K562 (cell line): ENCODE data around the gene PITPNM1. TPM values are rescaled to one million over a fixed set of nuclear protein-coding genes. Genes with fewer than 3 reads are reported as not detected.

Experiments
- ATAC-seq: fragments of 200-7000 bp; cut with Tn5 transposase; 3 replicates; pipeline ENCODE4 v1.9.1; 2020; ENCODE audit warnings: moderate library complexity
- BruUV-seq: library from RNA; stranded (reverse); fragments of 400-500 nt; replicated peaks from 2 replicates; lab custom pipeline; 2021; lab: Mats Ljungman, UMichigan
- CTCF ChIA-PET: fragments of 300-600 bp; formaldehyde crosslinking; extraction: SDS; loops from one replicate; lab custom pipeline; 2021; ENCODE audit warnings: low intra/inter-chr PET ratio; lab: Yijun Ruan, JAX
- POLR2A ChIA-PET: fragments of 300-600, 350-650 bp; sonication (Branson Sonifier 250); formaldehyde crosslinking; extraction: SDS; loops from one replicate; lab custom pipeline; 2021; ENCODE audit warnings: antibody characterized with exemption, inconsistent platforms; lab: Yijun Ruan, JAX
- DNase-seq, 4 experiments: peaks; one replicate each; pipeline versions ENCODE4 v3.0.0 to v3.0.0-alpha.2; 2011 to 2018; ENCODE audit warnings: low spot score in 3 of 4, mixed read lengths in 3 of 4; ENCODE audit errors: extremely low read depth in 1 of 4
- FAIRE-seq: peaks from 2 replicates; lab custom pipeline; 2011; peaks lifted over from hg19 to GRCh38; lab: Jason Lieb, UNC
- H2AFZ ChIP-seq: 2 replicates; pipeline ENCODE4 v1.6.0; 2011; ENCODE audit warnings: low read depth, low read length, control low read depth, inconsistent platforms
- H3K27ac ChIP-seq: fragments of 200-600 bp; 3 replicates; pipeline ENCODE4 v1.8.0; 2011; ENCODE audit warnings: low read depth, mild to moderate bottlenecking, control low read depth, inconsistent platforms, low read length, moderate library complexity, mixed read lengths; ENCODE audit errors: extremely low read depth
- H3K27me3 ChIP-seq, 2 experiments: fragments of 300-600 bp in 1 of 2; 2 replicates in 1 of 2; 3 replicates in 1 of 2; pipeline versions ENCODE4 v1.6.0 to v1.8.0; 2011; ENCODE audit warnings: inconsistent platforms in 2 of 2, low read length in 2 of 2, mild to moderate bottlenecking in 1 of 2, mixed read lengths in 1 of 2, moderate library complexity in 1 of 2; ENCODE audit not compliant: control insufficient read depth in 2 of 2, insufficient read depth in 2 of 2
- H3K36me3 ChIP-seq: fragments of 300-600 bp; 3 replicates; pipeline ENCODE4 v1.8.0; 2011; ENCODE audit warnings: mild to moderate bottlenecking, low read length, inconsistent platforms; ENCODE audit not compliant: control insufficient read depth, insufficient read depth
- H3K4me1 ChIP-seq, 2 experiments: fragments of 200-600 bp in 1 of 2; replicated peaks in 1 of 2; 2 replicates in 1 of 2; 3 replicates in 1 of 2; pipeline versions ENCODE4 v1.5.1 to v1.8.0; 2011; ENCODE audit warnings: inconsistent platforms in 2 of 2, low read length in 2 of 2, mild to moderate bottlenecking in 1 of 2, mixed read lengths in 1 of 2, moderate library complexity in 1 of 2; ENCODE audit not compliant: control insufficient read depth in 2 of 2, insufficient read depth in 2 of 2
- H3K4me2 ChIP-seq: 2 replicates; pipeline ENCODE4 v1.6.1; 2011; ENCODE audit warnings: low read length, control low read depth, inconsistent platforms, mixed read lengths; ENCODE audit not compliant: insufficient read depth
- H3K4me3 ChIP-seq: fragments of 200-600 bp; sonication (generic), shearing (Covaris generic); 2 replicates; pipeline ENCODE4 v1.5.1; 2016; ENCODE audit warnings: control low read depth, inconsistent platforms
- H3K79me2 ChIP-seq: fragments of 200-600 bp; 3 replicates; pipeline ENCODE4 v1.8.0; 2011; ENCODE audit warnings: low read length, inconsistent platforms; ENCODE audit not compliant: control insufficient read depth, insufficient read depth
- H3K9ac ChIP-seq, 2 experiments: 2 replicates each; pipeline versions ENCODE4 v1.6.0 to v1.6.1; 2011; ENCODE audit warnings: low read depth in 2 of 2, low read length in 2 of 2, control low read depth in 1 of 2, inconsistent platforms in 1 of 2, mild to moderate bottlenecking in 1 of 2, mixed read lengths in 1 of 2; ENCODE audit not compliant: insufficient read depth in 1 of 2
- H3K9me1 ChIP-seq: one replicate; pipeline ENCODE4 v1.6.0; 2011; ENCODE audit warnings: inconsistent platforms, mild to moderate bottlenecking, low read length, moderate library complexity; ENCODE audit not compliant: control insufficient read depth, insufficient read depth
- H3K9me3 ChIP-seq: replicated peaks from 2 replicates; pipeline ENCODE4 v1.5.1; 2011; ENCODE audit warnings: low read depth, low read length, inconsistent platforms; ENCODE audit not compliant: control insufficient read depth, insufficient read depth
- H4K20me1 ChIP-seq: replicated peaks from 2 replicates; pipeline ENCODE4 v1.6.1; 2011; ENCODE audit warnings: low read length, inconsistent platforms, mixed read lengths; ENCODE audit not compliant: control insufficient read depth, insufficient read depth
- ASH1L ChIP-seq: fragments of 450-650 bp; IDR thresholded peaks from 2 replicates; pipeline ENCODE4 v1.6.1; 2018; ENCODE audit warnings: borderline replicate concordance, mild to moderate bottlenecking, low read depth; ENCODE audit not compliant: partially characterized antibody
- CBFB ChIP-seq: sonication (generic); formaldehyde crosslinking; IDR thresholded peaks from 2 replicates; pipeline ENCODE4 v1.4.0; 2020; ENCODE audit warnings: mild to moderate bottlenecking, missing genetic modification reagents
- FOXJ2 ChIP-seq: fragments of 200-800 bp; sonication (Bioruptor generic); IDR thresholded peaks from 2 replicates; pipeline ENCODE4 v1.6.1; 2016; ENCODE audit warnings: missing genetic modification characterization, missing compliant biosample characterization
- FOXP1 ChIP-seq: sonication (generic); formaldehyde crosslinking; IDR thresholded peaks from 2 replicates; pipeline ENCODE4 v1.8.0; 2022; ENCODE audit warnings: mild to moderate bottlenecking, missing genetic modification reagents
- HDAC3 ChIP-seq: fragments of 450-650 bp; IDR thresholded peaks from 2 replicates; pipeline ENCODE4 v1.6.1; 2018; ENCODE audit warnings: borderline replicate concordance, mild to moderate bottlenecking, moderate library complexity; ENCODE audit not compliant: partially characterized antibody
- HNRNPL ChIP-seq: fragments of 200-400 bp; formaldehyde crosslinking; IDR thresholded peaks from 2 replicates; pipeline ENCODE4 v1.6.1; 2017; ENCODE audit warnings: low read depth, mild to moderate bottlenecking, low read length
- MCM3 ChIP-seq: fragments of 450-650 bp; IDR thresholded peaks from 2 replicates; pipeline ENCODE4 v1.6.1; 2016
- MTA2 ChIP-seq: fragments of 450-650 bp; IDR thresholded peaks from 2 replicates; pipeline ENCODE4 v1.6.1; 2016; ENCODE audit warnings: low read depth
- NCOR1 ChIP-seq: fragments of 450-650 bp; IDR thresholded peaks from 2 replicates; pipeline ENCODE4 v1.6.1; 2016; ENCODE audit warnings: mild to moderate bottlenecking, moderate library complexity
- NELFE ChIP-seq: IDR thresholded peaks from 2 replicates; pipeline ENCODE4 v1.6.1; 2011; ENCODE audit warnings: mild to moderate bottlenecking; ENCODE audit not compliant: insufficient read depth, insufficient read length
- RBM17 ChIP-seq: fragments of 200-400 bp; formaldehyde crosslinking; IDR thresholded peaks from 2 replicates; pipeline ENCODE4 v1.6.1; 2017; ENCODE audit warnings: low read depth, mild to moderate bottlenecking, low read length, borderline replicate concordance
- SAFB ChIP-seq: fragments of 200-400 bp; formaldehyde crosslinking; IDR thresholded peaks from 2 replicates; pipeline ENCODE4 v1.6.1; 2017; ENCODE audit warnings: low read depth, low read length, borderline replicate concordance
- SOX6 ChIP-seq: fragments of 450-650 bp; IDR thresholded peaks from 2 replicates; pipeline ENCODE4 v1.6.1; 2014; ENCODE audit warnings: mild to moderate bottlenecking
- TAF15 ChIP-seq: fragments of 200-400 bp; formaldehyde crosslinking; IDR thresholded peaks from 2 replicates; pipeline ENCODE4 v1.6.1; 2017; ENCODE audit warnings: mild to moderate bottlenecking, low read depth, low read length, moderate library complexity
- TARDBP ChIP-seq: fragments of 450-650 bp; IDR thresholded peaks from 2 replicates; pipeline ENCODE4 v1.6.1; 2016
- TFE3 ChIP-seq: fragments of 450-650 bp; formaldehyde crosslinking; IDR thresholded peaks from 2 replicates; pipeline ENCODE4 v1.4.0; 2020; ENCODE audit warnings: mild to moderate bottlenecking, mixed read lengths
- ZKSCAN3 ChIP-seq: fragments of 250-450 bp; sonication (Bioruptor Pico); IDR thresholded peaks from 2 replicates; pipeline ENCODE4 v1.4.0; 2020
- ZNF436 ChIP-seq: fragments of 250-450, 450-650 bp; sonication (Bioruptor Pico); formaldehyde crosslinking; IDR thresholded peaks from 2 replicates; pipeline ENCODE4 v1.7.0; 2020; ENCODE audit warnings: mild to moderate bottlenecking
- ZNF778 ChIP-seq: fragments of 450-650 bp; formaldehyde crosslinking; IDR thresholded peaks from 2 replicates; pipeline ENCODE4 v1.4.0; 2020; ENCODE audit warnings: mild to moderate bottlenecking, moderate library complexity
- WGBS: fragments of 100-300 bp; shearing (Covaris generic); methylation state at CpG from one replicate; pipeline ENCODE4 v1.1.6; 2016; ENCODE audit warnings: low coverage, mixed read lengths; ENCODE audit not compliant: insufficient coverage; ENCODE audit errors: missing lambda C conversion rate; 5-methylcytosine and 5-hydroxymethylcytosine counted together
- in situ Hi-C: fragments of 300-500 bp; cut with MboI; formaldehyde crosslinking; loops from 4 replicates; pipeline ENCODE4 v1.15.0; 2018; ENCODE audit warnings: inconsistent platforms, mixed read lengths
- intact Hi-C: fragments of 100-400 bp; cut with micrococcal nuclease; formaldehyde crosslinking; loops from 2 replicates; pipeline ENCODE4 v1.14.2; 2022
- polyA plus RNA-seq, 8 experiments: library from polyadenylated mRNA; depleted of rRNA in 4 of 8; stranded (reverse) in 5 of 8; unstranded in 3 of 8; fragments of >200 nt; fragmentation: Nextera tagmentation in 2 of 8; fragmentation: Illumina TruSeq in 1 of 8; extraction: Ambion mirVana in 2 of 8; extraction: Trizol in 1 of 8; gene quantifications; 2 replicates each; pipeline versions ENCODE4 v1.2.1 to v1.2.3, GENCODE V29; 2011 to 2014; ENCODE audit warnings: inconsistent platforms in 1 of 8, missing spikeins in 1 of 8
- total RNA-seq, 7 experiments: library from RNA; depleted of rRNA in 6 of 7; stranded (reverse); fragments of >200 nt in 6 of 7; fragmentation: Illumina TruSeq in 2 of 7; extraction: Trizol in 2 of 7; gene quantifications; 2 replicates each; pipeline versions ENCODE4 v1.2.1 to v1.2.3, GENCODE V29; 2011 to 2021; ENCODE audit warnings: low replicate concordance in 1 of 7
- TF ChIP-seq, protein P1 (sequence below): fragments of 250-450 bp; sonication (Bioruptor Pico); IDR thresholded peaks from 2 replicates; pipeline ENCODE4 v1.5.0; 2021; ENCODE audit warnings: mild to moderate bottlenecking, moderate library complexity

The PITPNM1 gene
- total and polyA plus RNA-seq, 9 of the 15 experiments (the other 6 are each of a cell fraction or from before 2014, with no cell fraction given), result 0.11 to 53.7 (median 16.0) TPM

DNA sequence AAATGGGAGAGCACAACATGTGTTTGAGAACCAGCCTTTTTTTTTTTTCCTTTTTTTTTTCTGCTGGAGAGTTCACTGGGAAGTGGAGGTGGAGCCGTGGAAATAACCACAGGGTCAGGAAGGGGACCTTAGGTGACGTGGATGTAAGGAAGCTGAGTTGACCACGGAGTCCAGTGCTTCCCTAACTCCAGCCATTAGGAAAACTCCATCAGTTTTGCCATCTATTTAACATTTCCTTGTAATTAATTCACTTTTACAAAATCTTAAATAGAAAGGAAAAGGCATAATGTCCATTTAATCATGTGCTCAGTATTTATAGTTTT is 4.8 kb upstream of the PITPNM1 start:
- ATAC-seq (no peak), DNase-seq (no peak), FAIRE-seq (no peak)
- in situ Hi-C loops (no loop called here), intact Hi-C loops (no loop called here)
- Histone ChIP-seq H3K4me1 (peaks cover 25 to 40% of the 10 kb centered on the region in 2 experiments), H3K9me3 (no peaks in the 10 kb centered on the region), H2AFZ (0 out of 2 replicates have a peak overlapping the region, but pooled peaks have one; percentile 25), H4K20me1 (no peaks in the 10 kb centered on the region), H3K4me3 (no peak overlapping the region), H3K27me3 (peaks cover 0 to 5% of the 10 kb centered on the region in 2 experiments; a peak in 1 of 5 replicates), H3K9ac (no peak overlapping the region), H3K9me1 (no peaks in the 10 kb centered on the region), H3K79me2 (peaks cover 20% of the 10 kb centered on the region), H3K4me2 (no peak overlapping the region), H3K27ac (no peak overlapping the region), H3K36me3 (peaks cover 10% of the 10 kb centered on the region; the same call in 2 of the 3 replicates)
- BruUV-seq, result no TSS peak
- TF ChIP-seq NCOR1 (no peak), TAF15 (no peak), MCM3 (no peak), ZNF778 (no peak), ZKSCAN3 (CRISPR knock-in tag) (no peak), MTA2 (no peak), NELFE (no peak), TFE3 (CRISPR knock-in tag) (no peak), HNRNPL (no peak), FOXP1 (CRISPR knock-in tag) (no peak), ZNF436 (CRISPR knock-in tag) (no peak), SOX6 (no peak), RBM17 (no peak), ASH1L (no peak), FOXJ2 (tag) (no peak), SAFB (no peak), CBFB (CRISPR knock-in tag) (no peak), TARDBP (no peak), HDAC3 (no peak)
- TF ChIP-seq, protein P1, sequence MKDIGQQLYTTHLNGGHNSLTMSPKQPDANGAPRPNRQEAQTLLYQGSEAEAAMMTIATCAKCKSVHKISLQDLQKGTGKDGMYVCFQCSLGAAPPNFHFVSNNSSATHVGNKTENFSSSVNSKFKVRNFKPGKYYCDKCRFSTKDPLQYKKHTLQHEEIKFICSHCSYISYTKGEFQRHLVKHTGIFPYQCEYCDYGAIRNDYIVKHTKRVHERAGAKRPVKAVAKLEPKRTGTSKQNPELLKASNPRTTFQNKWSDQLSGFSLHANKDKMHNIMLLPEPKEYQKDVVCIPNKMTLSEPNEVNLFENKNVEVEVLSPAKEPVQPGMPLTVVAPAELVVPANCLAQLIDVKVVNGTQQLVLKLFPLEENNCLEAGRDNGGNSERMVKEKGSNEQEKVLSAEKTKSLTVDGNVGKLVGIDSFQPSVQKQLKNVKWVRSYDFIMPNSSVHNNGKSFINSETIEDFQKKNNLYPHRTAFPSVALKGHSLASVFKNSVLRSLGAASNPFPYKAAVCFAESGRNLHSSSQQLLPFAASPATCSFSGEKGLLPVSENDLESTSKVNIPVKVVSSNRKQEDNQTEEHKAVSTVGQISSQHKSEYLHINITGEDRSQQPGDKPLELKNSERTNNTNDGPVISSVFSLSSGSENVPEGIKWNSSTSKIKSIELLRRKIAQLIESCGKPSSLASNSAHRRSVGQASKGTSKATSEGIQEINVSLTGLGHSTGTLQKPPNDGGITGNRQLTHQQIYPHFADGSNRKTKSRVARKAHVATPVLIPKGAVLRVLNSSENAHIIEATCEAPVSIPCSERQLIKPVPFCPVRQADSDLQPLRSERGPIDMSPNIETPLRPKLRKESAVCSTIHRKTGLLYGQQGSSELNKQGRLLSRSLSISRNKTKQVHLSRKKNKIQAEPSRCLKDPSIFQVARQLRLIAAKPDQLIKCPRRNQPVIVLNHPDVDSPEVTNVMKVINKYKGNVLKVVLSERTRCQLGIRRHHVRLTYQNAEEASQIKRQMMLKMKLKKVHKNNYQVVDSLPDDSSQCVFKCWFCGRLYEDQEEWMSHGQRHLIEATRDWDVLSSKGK, result no peak
- CTCF ChIA-PET, result no interaction called here
- 40% methylated on average over 2 of the region's 3 CpGs for WGBS
- POLR2A ChIA-PET, result interaction anchor here (0.7 kb wide), 1 partner anchor 14 kb away, joined by 3 read pairs; no protein-coding TSS in a partner anchor
